Measurements from ENCODE around the gene RIMS1.

RIMS1 gene

GRCh38 chr6:72422171-72422570 lies 535.8 kb downstream of the RIMS1 start:
- H3K79me2 ChIP-seq (ENCODE audit: low read length), result no peaks in the 10 kb centered on the region
- no peaks in the 10 kb centered on the region for H3F3A ChIP-seq (ENCODE audit: insufficient read depth, low read length)
- H3K9ac ChIP-seq (ENCODE audit: low read length), result no peak overlapping the region
- no peaks in the 10 kb centered on the region for H3K4me1 ChIP-seq (ENCODE audit: low read length)
- no peak for TF ChIP-seq EZH2 (optimal IDR thresholded peaks at IDR 0.05; ENCODE audit: low read depth, low read length)
- no peak for TF ChIP-seq CTCF (IDR thresholded peaks at IDR 0.05; ENCODE audit: low read length)
- no peak for TF ChIP-seq EZH2phosphoT487 (IDR thresholded peaks at IDR 0.05; ENCODE audit: low read length)
- no peak overlapping the region for H2AFZ ChIP-seq (ENCODE audit: low read length)
- H3K36me3 ChIP-seq (replicated peaks; ENCODE audit: insufficient read depth, low read length), result no peaks in the 10 kb centered on the region
- no peak overlapping the region for H3K4me2 ChIP-seq (ENCODE audit: low read depth, low read length)
- no peak for DNase-seq
- no peaks in the 10 kb centered on the region for H4K20me1 ChIP-seq (ENCODE audit: insufficient read depth, low read length)
- H3K9me3 ChIP-seq (replicated peaks; ENCODE audit: insufficient read depth, low read length), result no peaks in the 10 kb centered on the region
- no peak overlapping the region for H3K4me3 ChIP-seq (ENCODE audit: low read length)
- H3K27ac ChIP-seq (ENCODE audit: low read length), result no peak overlapping the region
- H3K27me3 ChIP-seq (replicated peaks; ENCODE audit: insufficient read depth, low read length), result no peaks in the 10 kb centered on the region
- H3K9me2 ChIP-seq (replicated peaks; ENCODE audit: insufficient read depth, low read length), result no peaks in the 10 kb centered on the region

- Histone ChIP-seq H3K9me3 (replicated peaks; ENCODE audit: insufficient read depth, low read length) (no peaks in the 10 kb centered on the region), H2AFZ (ENCODE audit: low read length) (no peak overlapping the region), H4K20me1 (ENCODE audit: insufficient read depth, low read length) (no peaks in the 10 kb centered on the region), H3K79me2 (ENCODE audit: low read length) (no peaks in the 10 kb centered on the region), H3K27ac (ENCODE audit: low read length) (no peak overlapping the region), H3K9me2 (replicated peaks; ENCODE audit: insufficient read depth, low read length) (no peaks in the 10 kb centered on the region), H3K9ac (ENCODE audit: low read length) (no peak overlapping the region), H3K4me3 (ENCODE audit: low read length) (no peak overlapping the region), H3K36me3 (replicated peaks; ENCODE audit: insufficient read depth, low read length) (no peaks in the 10 kb centered on the region), H3K27me3 (replicated peaks; ENCODE audit: insufficient read depth, low read length) (no peaks in the 10 kb centered on the region), H3K4me1 (ENCODE audit: low read length) (no peaks in the 10 kb centered on the region), H3F3A (ENCODE audit: insufficient read depth, low read length) (no peaks in the 10 kb centered on the region), H3K4me2 (ENCODE audit: low read depth, low read length) (no peak overlapping the region)
- TF ChIP-seq EZH2phosphoT487 (IDR thresholded peaks at IDR 0.05; ENCODE audit: low read length) (no peak), EZH2 (optimal IDR thresholded peaks at IDR 0.05; ENCODE audit: low read depth, low read length) (no peak), CTCF (IDR thresholded peaks at IDR 0.05; ENCODE audit: low read length) (no peak)
- no peak for DNase-seq
These were observed 538.1 kb downstream of the RIMS1 start for GRCh38 chr6:72424476-72424875.

GRCh38 chr6:72425003-72425681 lies 538.8 kb downstream of the RIMS1 start:
- no peaks in the 10 kb centered on the region for H3K9me2 ChIP-seq (replicated peaks; ENCODE audit: insufficient read depth, low read length)
- no peak overlapping the region for H3K27ac ChIP-seq (ENCODE audit: low read length)
- H3K9me3 ChIP-seq (replicated peaks; ENCODE audit: insufficient read depth, low read length), result no peaks in the 10 kb centered on the region
- H4K20me1 ChIP-seq (ENCODE audit: insufficient read depth, low read length), result no peaks in the 10 kb centered on the region
- DNase-seq, result no peak
- H3F3A ChIP-seq (ENCODE audit: insufficient read depth, low read length), result no peaks in the 10 kb centered on the region
- H3K4me1 ChIP-seq (ENCODE audit: low read length), result no peaks in the 10 kb centered on the region
- no peak overlapping the region for H3K4me3 ChIP-seq (ENCODE audit: low read length)
- no peaks in the 10 kb centered on the region for H3K79me2 ChIP-seq (ENCODE audit: low read length)
- TF ChIP-seq CTCF (IDR thresholded peaks at IDR 0.05; ENCODE audit: low read length), result no peak
- no peak for TF ChIP-seq EZH2 (optimal IDR thresholded peaks at IDR 0.05; ENCODE audit: low read depth, low read length)
- TF ChIP-seq EZH2phosphoT487 (IDR thresholded peaks at IDR 0.05; ENCODE audit: low read length), result no peak
- no peaks in the 10 kb centered on the region for H3K36me3 ChIP-seq (replicated peaks; ENCODE audit: insufficient read depth, low read length)
- H2AFZ ChIP-seq (ENCODE audit: low read length), result no peak overlapping the region
- H3K4me2 ChIP-seq (ENCODE audit: low read depth, low read length), result no peak overlapping the region
- no peaks in the 10 kb centered on the region for H3K27me3 ChIP-seq (replicated peaks; ENCODE audit: insufficient read depth, low read length)
- H3K9ac ChIP-seq (ENCODE audit: low read length), result no peak overlapping the region
